AG04450 (cell line): ENCODE measurements around the gene CTTN. TPM values are rescaled to one million over a fixed set of nuclear protein-coding genes. Genes with fewer than 3 reads are reported as not detected.
"Not testable (repeated sequence)": the region's sequence is repeated elsewhere in the genome, so short reads cannot be mapped to it uniquely, and the experiment has no call there.

Source experiments
- CTCF ChIA-PET: fragments of 300-600, 350-600 bp; formaldehyde crosslinking; extraction: SDS; loops from one replicate; lab custom pipeline; 2022; ENCODE audit warnings: antibody characterized with exemption, inconsistent platforms; lab: Charles Lee
- POLR2A ChIA-PET: fragments of 350-600 bp; formaldehyde crosslinking; extraction: SDS; loops from one replicate; lab custom pipeline; 2021; ENCODE audit warnings: antibody characterized with exemption, inconsistent platforms; lab: Yijun Ruan, JAX
- DNase-seq: peaks from one replicate; pipeline ENCODE4 v3.0.0-alpha.2; 2011; ENCODE audit warnings: low read depth, low spot score
- H3K27ac ChIP-seq: one replicate; pipeline ENCODE4 v1.5.1; 2012; ENCODE audit warnings: low read depth, low read length, control low read depth
- H3K27me3 ChIP-seq: one replicate; pipeline ENCODE4 v1.6.0; 2012; ENCODE audit warnings: low read length; ENCODE audit not compliant: control insufficient read depth, insufficient read depth
- H3K4me3 ChIP-seq: 2 replicates; pipeline ENCODE4 v1.5.1; 2011; ENCODE audit warnings: mild to moderate bottlenecking, low read depth, low read length, control low read depth
- H3K9me3 ChIP-seq: 2 replicates; pipeline ENCODE4 v1.5.1; 2012; ENCODE audit warnings: low read length; ENCODE audit not compliant: control insufficient read depth, insufficient read depth
- CTCF ChIP-seq: IDR thresholded peaks from 2 replicates; pipeline ENCODE4 v1.5.1; 2011; ENCODE audit warnings: low read depth, low read length, control low read depth, inconsistent platforms
- polyA plus RNA-seq: library from polyadenylated mRNA; depleted of rRNA; stranded (reverse); fragments of >200 nt; gene quantifications from 2 replicates; pipeline ENCODE4 v1.2.3, GENCODE V29; 2011

The CTTN gene
- polyA plus RNA-seq, 1 experiment = 180 TPM

- no peaks in the 10 kb centered on the region for H3K27me3 ChIP-seq
- H3K27ac ChIP-seq = no peak overlapping the region
- TF ChIP-seq CTCF = no peak
- no peaks in the 10 kb centered on the region for H3K9me3 ChIP-seq
- no peak overlapping the region for H3K4me3 ChIP-seq
- ChIA-PET CTCF (no interaction called here), POLR2A (no interaction called here)
- no peak for DNase-seq
Observed at GRCh38 chr11:70407814-70408213, 9.5 kb downstream of the CTTN start.

DNA sequence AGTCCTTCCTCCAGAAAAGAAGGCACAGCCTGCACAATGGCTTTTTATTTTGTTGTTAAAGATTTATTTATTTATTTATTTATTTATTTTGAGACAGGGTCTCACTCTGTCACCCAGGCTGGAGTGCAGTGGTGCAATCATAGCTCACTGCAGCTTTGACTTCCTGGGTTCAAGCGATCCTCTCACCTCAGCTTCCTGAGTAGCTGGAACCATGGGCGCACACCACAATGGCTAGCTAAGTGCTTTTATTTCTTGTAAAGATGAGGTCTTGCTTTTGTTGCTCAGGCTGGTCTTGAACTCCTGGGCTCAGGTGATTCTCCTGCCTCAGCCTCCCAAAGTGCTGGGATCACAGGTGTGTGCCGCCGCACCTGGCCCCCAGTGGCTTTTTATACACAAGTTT lies 10.0 kb downstream of the CTTN start:
- H3K27me3 ChIP-seq, H3K4me3 ChIP-seq, H3K9me3 ChIP-seq, CTCF ChIA-PET, DNase-seq, H3K27ac ChIP-seq: not testable (repeated sequence)
- POLR2A ChIA-PET = interaction anchor here (0.6 kb wide), 1 partner anchor 18 kb away, joined by 5 read pairs; no protein-coding TSS in a partner anchor

- Histone ChIP-seq H3K4me3 (no peak overlapping the region), H3K27me3 (no peaks in the 10 kb centered on the region), H3K9me3 (no peaks in the 10 kb centered on the region), H3K27ac (no peak overlapping the region)
- ChIA-PET CTCF (no interaction called here), POLR2A (no interaction called here)
- no peak for TF ChIP-seq CTCF
- DNase-seq = no peak
Observed at GRCh38 chr11:70409437-70409836, 11.1 kb downstream of the CTTN start.

DNA sequence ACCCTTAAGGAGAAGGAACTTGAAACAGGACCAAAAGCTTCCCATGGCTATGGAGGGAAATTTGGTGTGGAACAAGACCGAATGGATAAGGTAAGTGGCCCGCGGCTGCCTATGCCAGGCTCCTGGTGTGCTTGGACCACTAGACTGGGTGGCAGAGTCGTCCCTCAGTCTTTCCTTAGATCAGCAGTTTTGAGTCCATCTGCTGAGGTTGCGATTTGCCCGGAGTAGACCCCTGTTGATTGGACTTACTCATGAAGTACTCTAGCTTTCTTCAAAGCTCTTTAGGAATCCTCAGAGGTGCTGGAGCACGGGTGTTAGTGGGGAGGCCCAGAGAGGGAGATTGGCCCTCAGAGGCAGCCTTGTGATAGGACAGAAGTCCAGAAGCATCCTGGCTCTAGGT lies 11.5 kb downstream of the CTTN start:
- no peak for DNase-seq
- CTCF ChIA-PET = no interaction called here
- Histone ChIP-seq H3K9me3 (no peaks in the 10 kb centered on the region), H3K27me3 (no peaks in the 10 kb centered on the region), H3K4me3 (no peak overlapping the region), H3K27ac (no peak overlapping the region)
- no peak for TF ChIP-seq CTCF
- POLR2A ChIA-PET = no interaction called here

GRCh38 chr11:70410276-70411205 lies 12.2 kb downstream of the CTTN start:
- DNase-seq = no peak
- POLR2A ChIA-PET = no interaction called here
- no peaks in the 10 kb centered on the region; the same call in 1 of the 2 replicates for H3K9me3 ChIP-seq
- no peak overlapping the region for H3K27ac ChIP-seq
- H3K27me3 ChIP-seq = no peaks in the 10 kb centered on the region
- CTCF ChIA-PET = no interaction called here
- no peak overlapping the region for H3K4me3 ChIP-seq
- no peak for TF ChIP-seq CTCF
